Suprapubic skin (tissue), 4 donors: ENCODE measurements around the gene GLCE.
"Not testable (repeated sequence)": the region's sequence is repeated elsewhere in the genome, so short reads cannot be mapped to it uniquely, and the experiment has no call there.

ENCODE experiments used
- EP300 ChIP-seq: sonication (generic); formaldehyde crosslinking; IDR thresholded peaks from one replicate; pipeline ENCODE4 v1.6.1; 2017; ENCODE audit warnings: antibody characterized with exemption
- POLR2AphosphoS5 ChIP-seq, 3 donors: sonication (generic); formaldehyde crosslinking; IDR thresholded peaks; one replicate each; pipeline ENCODE4 v1.6.1; 2017; ENCODE audit warnings: antibody characterized with exemption in 3 of 3

GRCh38 chr15:69302087-69302486 lies 141.7 kb downstream of the GLCE start:
- TF ChIP-seq POLR2AphosphoS5 (IDR thresholded peaks at IDR 0.05); EP300: not testable (repeated sequence)
